K562 treated with DMSO at 1 percent for 12 hours (cell line): ENCODE measurements around the gene COL6A5. TPM values are rescaled to one million over a fixed set of nuclear protein-coding genes. Genes with fewer than 3 reads are reported as not detected.

Experiments used
- total RNA-seq: library from RNA; unstranded; fragments of 300-600 nt; gene quantifications from 2 replicates; pipeline ENCODE4 v1.2.3, GENCODE V29; 2022; ENCODE audit not compliant: insufficient read depth

COL6A5 gene, protein sequence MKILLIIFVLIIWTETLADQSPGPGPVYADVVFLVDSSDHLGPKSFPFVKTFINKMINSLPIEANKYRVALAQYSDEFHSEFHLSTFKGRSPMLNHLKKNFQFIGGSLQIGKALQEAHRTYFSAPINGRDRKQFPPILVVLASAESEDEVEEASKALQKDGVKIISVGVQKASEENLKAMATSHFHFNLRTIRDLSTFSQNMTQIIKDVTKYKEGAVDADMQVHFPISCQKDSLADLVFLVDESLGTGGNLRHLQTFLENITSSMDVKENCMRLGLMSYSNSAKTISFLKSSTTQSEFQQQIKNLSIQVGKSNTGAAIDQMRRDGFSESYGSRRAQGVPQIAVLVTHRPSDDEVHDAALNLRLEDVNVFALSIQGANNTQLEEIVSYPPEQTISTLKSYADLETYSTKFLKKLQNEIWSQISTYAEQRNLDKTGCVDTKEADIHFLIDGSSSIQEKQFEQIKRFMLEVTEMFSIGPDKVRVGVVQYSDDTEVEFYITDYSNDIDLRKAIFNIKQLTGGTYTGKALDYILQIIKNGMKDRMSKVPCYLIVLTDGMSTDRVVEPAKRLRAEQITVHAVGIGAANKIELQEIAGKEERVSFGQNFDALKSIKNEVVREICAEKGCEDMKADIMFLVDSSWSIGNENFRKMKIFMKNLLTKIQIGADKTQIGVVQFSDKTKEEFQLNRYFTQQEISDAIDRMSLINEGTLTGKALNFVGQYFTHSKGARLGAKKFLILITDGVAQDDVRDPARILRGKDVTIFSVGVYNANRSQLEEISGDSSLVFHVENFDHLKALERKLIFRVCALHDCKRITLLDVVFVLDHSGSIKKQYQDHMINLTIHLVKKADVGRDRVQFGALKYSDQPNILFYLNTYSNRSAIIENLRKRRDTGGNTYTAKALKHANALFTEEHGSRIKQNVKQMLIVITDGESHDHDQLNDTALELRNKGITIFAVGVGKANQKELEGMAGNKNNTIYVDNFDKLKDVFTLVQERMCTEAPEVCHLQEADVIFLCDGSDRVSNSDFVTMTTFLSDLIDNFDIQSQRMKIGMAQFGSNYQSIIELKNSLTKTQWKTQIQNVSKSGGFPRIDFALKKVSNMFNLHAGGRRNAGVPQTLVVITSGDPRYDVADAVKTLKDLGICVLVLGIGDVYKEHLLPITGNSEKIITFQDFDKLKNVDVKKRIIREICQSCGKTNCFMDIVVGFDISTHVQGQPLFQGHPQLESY (N-terminal part only)
- total RNA-seq, result 1.6 and 4.5 TPM in 2 replicates

DNA sequence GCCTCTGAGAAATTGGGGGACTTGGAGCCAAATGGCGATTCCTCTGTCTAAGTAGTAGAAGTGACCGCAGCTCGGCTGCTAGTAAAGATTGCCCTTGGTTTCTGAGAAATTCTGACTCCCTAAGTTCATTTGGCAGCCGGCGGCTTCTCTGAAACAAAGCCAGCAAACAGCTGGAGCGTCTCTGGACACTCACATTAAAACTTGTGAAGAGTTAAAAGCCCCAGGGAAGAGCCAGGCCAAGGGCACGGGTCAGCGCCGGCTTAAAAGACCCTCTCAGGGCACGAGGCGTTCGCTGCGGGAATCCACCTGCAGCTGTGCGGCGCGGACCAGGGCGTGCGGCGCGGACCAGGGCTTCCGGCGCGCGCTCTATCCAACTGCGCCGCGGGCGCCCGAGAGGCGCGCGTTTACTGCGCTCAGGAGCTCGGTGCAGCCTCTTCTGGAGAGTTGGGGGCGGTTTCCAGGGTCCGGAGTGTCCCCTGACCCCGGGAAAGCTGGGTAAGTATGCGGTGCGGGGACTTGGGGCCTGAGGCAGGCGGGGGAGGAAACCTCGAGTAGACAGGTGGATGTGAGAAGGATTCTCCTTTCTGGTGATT is at the start of gene COL6A5:
Gene COL6A5 (plus strand): TSS at position 186 of the 593 bp plus-strand sequence. CDS start 27,967 bp downstream, outside the sequence.

DNA sequence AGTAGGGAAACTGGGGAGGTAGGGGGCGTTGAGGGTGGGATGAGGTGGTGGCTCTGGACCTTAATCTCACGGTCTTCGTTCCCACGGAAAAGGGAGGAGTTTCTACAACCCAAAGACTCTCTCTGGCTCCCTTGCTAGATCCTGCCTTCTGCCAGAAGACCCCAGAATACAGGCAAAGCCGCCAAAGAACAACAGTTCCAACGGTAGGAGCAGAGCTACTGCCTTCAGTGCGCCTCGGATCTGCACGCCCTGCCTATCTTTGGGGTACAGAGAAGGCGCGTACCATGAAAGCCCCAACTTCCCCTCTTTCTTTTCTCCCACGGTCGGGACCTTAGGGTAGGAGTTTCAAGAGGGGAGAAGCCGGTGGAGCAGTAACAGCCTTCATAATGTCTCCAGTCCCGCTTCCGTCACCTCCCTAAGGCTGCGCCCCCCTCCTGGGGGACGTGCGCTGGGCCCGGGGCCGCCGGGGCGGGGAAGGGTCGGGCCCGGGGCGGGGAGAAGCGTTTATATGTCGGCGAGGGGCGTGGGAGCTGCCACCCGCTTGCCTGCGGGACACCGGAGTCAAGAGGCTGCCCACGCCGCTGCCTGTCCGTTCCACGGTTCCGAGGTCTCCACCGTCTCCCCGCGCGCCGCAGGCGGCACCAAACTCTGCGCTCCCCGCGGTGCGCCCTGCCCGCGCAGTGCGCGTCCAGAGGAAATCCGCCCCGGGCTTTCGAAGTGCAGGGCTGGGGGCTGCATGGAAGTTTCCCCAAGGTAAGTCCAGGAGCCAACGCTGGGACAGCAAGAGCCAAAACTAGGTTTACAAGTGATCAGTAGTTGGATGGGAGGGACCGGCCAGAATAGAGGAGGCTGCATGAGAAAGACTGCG is 171.4 kb downstream of the COL6A5 start, which contains the start of gene COL6A6:
Gene COL6A6 (plus strand): TSS at position 533 of the 868 bp plus-strand sequence. CDS start 43,188 bp downstream, outside the sequence.

Other genes starting within 250 kb of the COL6A5 start
- gene COL6A6, start 171.5 kb downstream of the COL6A5 start, total RNA-seq, result not detected in 2 replicates